Endodermal cell (in vitro differentiated cells): ENCODE data around the gene HS3ST3B1. TPM values are rescaled to one million over a fixed set of nuclear protein-coding genes. Genes with fewer than 3 reads are reported as not detected.

ENCODE experiments used
- DNase-seq: peaks from one replicate; pipeline ENCODE4 v3.0.0-alpha.2; 2017
- H3K27ac ChIP-seq: 2 replicates; pipeline ENCODE4 v1.5.1; 2013; ENCODE audit warnings: mild to moderate bottlenecking, low read depth, low read length, moderate library complexity
- H3K27me3 ChIP-seq: 2 replicates; pipeline ENCODE4 v1.6.1; 2013; ENCODE audit warnings: mild to moderate bottlenecking, low read length, moderate library complexity; ENCODE audit not compliant: insufficient read depth, control insufficient read depth, poor library complexity, severe bottlenecking
- H3K36me3 ChIP-seq: 2 replicates; pipeline ENCODE4 v1.7.0; 2013; ENCODE audit warnings: mild to moderate bottlenecking, low read length, moderate library complexity; ENCODE audit not compliant: control insufficient read depth, insufficient read depth
- H3K4me1 ChIP-seq: one replicate; pipeline ENCODE4 v1.7.0; 2013; ENCODE audit warnings: low read length; ENCODE audit not compliant: control insufficient read depth, insufficient read depth
- H3K4me3 ChIP-seq: 2 replicates; pipeline ENCODE4 v1.5.1; 2013; ENCODE audit warnings: mild to moderate bottlenecking, low read length, moderate library complexity
- H3K9ac ChIP-seq: 2 replicates; pipeline ENCODE4 v1.6.1; 2013; ENCODE audit warnings: mild to moderate bottlenecking, low read length, moderate library complexity; ENCODE audit not compliant: poor library complexity, severe bottlenecking; ENCODE audit errors: extremely low read depth
- H3K9me3 ChIP-seq: 2 replicates; pipeline ENCODE4 v1.6.1; 2013; ENCODE audit warnings: mild to moderate bottlenecking, low read length, moderate library complexity; ENCODE audit not compliant: control insufficient read depth
- H3K27ac Mint-ChIP-seq: 2 replicates; pipeline ENCODE4 v1.8.0; 2020; ENCODE audit warnings: mixed read lengths
- H3K27me3 Mint-ChIP-seq: 2 replicates; pipeline ENCODE4 v1.8.0; 2021; ENCODE audit warnings: mild to moderate bottlenecking, mixed read lengths; ENCODE audit not compliant: insufficient read depth
- H3K36me3 Mint-ChIP-seq: 2 replicates; pipeline ENCODE4 v1.8.0; 2020; ENCODE audit warnings: low read depth, mixed read lengths
- H3K4me1 Mint-ChIP-seq: 2 replicates; pipeline ENCODE4 v1.8.0; 2020; ENCODE audit warnings: mixed read lengths
- H3K4me3 Mint-ChIP-seq: 2 replicates; pipeline ENCODE4 v1.8.0; 2020; ENCODE audit warnings: mild to moderate bottlenecking, moderate library complexity, mixed read lengths
- H3K9me3 Mint-ChIP-seq: 2 replicates; pipeline ENCODE4 v1.8.0; 2020; ENCODE audit warnings: mild to moderate bottlenecking, mixed read lengths
- CTCF ChIP-seq: fragments of 200-600 bp; sonication (generic); conservative IDR thresholded peaks from 2 replicates; pipeline ENCODE4 v1.5.0; 2021; ENCODE audit warnings: antibody characterized with exemption, mild to moderate bottlenecking
- WGBS, 2 experiments: methylation state at CpG; one replicate each; pipeline versions ENCODE4 v1.1.5 to v1.1.7; 2013; ENCODE audit warnings: missing lambda C conversion rate in 2 of 2, mixed read lengths in 1 of 2; ENCODE audit not compliant: insufficient coverage in 1 of 2, insufficient read length in 1 of 2; 5-methylcytosine and 5-hydroxymethylcytosine counted together
- total RNA-seq, 2 donors: library from RNA; stranded (reverse); fragmentation: NEBNext Ultra II Directional in 1 of 2; extraction: Animal tissue kit (Norgen Biotek cat#: 25700) in 1 of 2; gene quantifications; 2 replicates in 1 of 2; 3 replicates in 1 of 2; pipeline ENCODE4 v1.2.1, GENCODE V29; 2021

The HS3ST3B1 gene
- total RNA-seq, 2 donors from 2014 or later, result 5.6 to 6.9 TPM

GRCh38 chr17:14304773-14305517 is 4.1 kb downstream of the HS3ST3B1 start:
- H3K4me1 ChIP-seq, result peaks cover 15% of the 10 kb centered on the region
- H3K27me3 ChIP-seq, result peaks cover 24% of the 10 kb centered on the region
- no peaks in the 10 kb centered on the region for H3K9me3 Mint-ChIP-seq
- H3K4me3 ChIP-seq, result peak overlapping the region; percentile 92
- H3K4me1 Mint-ChIP-seq, result peaks cover 40% of the 10 kb centered on the region
- peak; percentile 78 for DNase-seq
- no peak for TF ChIP-seq CTCF
- no peak overlapping the region for H3K27ac ChIP-seq
- H3K9me3 ChIP-seq, result no peaks in the 10 kb centered on the region
- no peak overlapping the region for H3K9ac ChIP-seq
- H3K36me3 ChIP-seq, result no peaks in the 10 kb centered on the region
- 46 to 66% methylated on average over 9 to 15 of the region's 15 CpGs for WGBS, 2 experiments
- peak overlapping the region; percentile 65 for H3K4me3 Mint-ChIP-seq
- H3K27me3 Mint-ChIP-seq, result peaks cover 62% of the 10 kb centered on the region
- no peaks in the 10 kb centered on the region for H3K36me3 Mint-ChIP-seq
- no peak overlapping the region for H3K27ac Mint-ChIP-seq

- no peak overlapping the region for H3K27ac Mint-ChIP-seq
Measured at GRCh38 chr17:14305785-14306496, 5.1 kb downstream of the HS3ST3B1 start.

GRCh38 chr17:14306596-14306995 is 5.7 kb downstream of the HS3ST3B1 start:
- Histone ChIP-seq H3K27ac (no peak overlapping the region), H3K36me3 (peaks cover 4% of the 10 kb centered on the region), H3K4me1 (peaks cover 19% of the 10 kb centered on the region), H3K4me3 (no peak overlapping the region), H3K9ac (no peak overlapping the region), H3K27me3 (peaks cover 18% of the 10 kb centered on the region), H3K9me3 (no peaks in the 10 kb centered on the region)
- H3K4me3 Mint-ChIP-seq, result no peak overlapping the region
- no peak overlapping the region for H3K27ac Mint-ChIP-seq
- no peak for TF ChIP-seq CTCF
- H3K4me1 Mint-ChIP-seq, result peaks cover 41% of the 10 kb centered on the region
- H3K27me3 Mint-ChIP-seq, result peaks cover 65% of the 10 kb centered on the region
- no peaks in the 10 kb centered on the region for H3K36me3 Mint-ChIP-seq
- no peak for DNase-seq
- H3K9me3 Mint-ChIP-seq, result no peaks in the 10 kb centered on the region

More at GRCh38 chr17:14305785-14306496, 5.1 kb downstream of the HS3ST3B1 start:
- peaks cover 60% of the 10 kb centered on the region for H3K27me3 Mint-ChIP-seq
- 78 to 90% methylated on average over 5 to 6 of the region's 6 CpGs for WGBS, 2 experiments
- H3K4me3 Mint-ChIP-seq, result no peak overlapping the region
- TF ChIP-seq CTCF, result no peak
- H3K36me3 ChIP-seq, result no peaks in the 10 kb centered on the region
- H3K9ac ChIP-seq, result no peak overlapping the region
- no peaks in the 10 kb centered on the region for H3K9me3 ChIP-seq
- no peaks in the 10 kb centered on the region for H3K36me3 Mint-ChIP-seq
- H3K4me3 ChIP-seq, result no peak overlapping the region
- H3K27me3 ChIP-seq, result peaks cover 18% of the 10 kb centered on the region
- no peak overlapping the region for H3K27ac ChIP-seq
- peaks cover 19% of the 10 kb centered on the region for H3K4me1 ChIP-seq
- DNase-seq, result no peak
- no peaks in the 10 kb centered on the region for H3K9me3 Mint-ChIP-seq
- peaks cover 41% of the 10 kb centered on the region for H3K4me1 Mint-ChIP-seq
